Astrocyte of the spinal cord (primary cell): ENCODE data around the gene KLRD1.

Source experiments
- DNase-seq: peaks from one replicate; pipeline ENCODE4 v3.0.0; 2011; ENCODE audit warnings: low read depth, low spot score
- H3K4me3 ChIP-seq: 2 replicates; pipeline ENCODE4 v1.5.1; 2011; ENCODE audit warnings: low read depth, mild to moderate bottlenecking, low read length, moderate library complexity
- in situ Hi-C: cut with HindIII; loops from 2 replicates; pipeline ENCODE4 v1.10.0; 2017; ENCODE audit warnings: low sequenced_read_pairs
- TF ChIP-seq, protein P1 (sequence below): IDR thresholded peaks from 2 replicates; pipeline ENCODE4 v1.5.1; 2012; ENCODE audit warnings: low read depth, mild to moderate bottlenecking, low read length, inconsistent platforms

KLRD1 gene

DNA sequence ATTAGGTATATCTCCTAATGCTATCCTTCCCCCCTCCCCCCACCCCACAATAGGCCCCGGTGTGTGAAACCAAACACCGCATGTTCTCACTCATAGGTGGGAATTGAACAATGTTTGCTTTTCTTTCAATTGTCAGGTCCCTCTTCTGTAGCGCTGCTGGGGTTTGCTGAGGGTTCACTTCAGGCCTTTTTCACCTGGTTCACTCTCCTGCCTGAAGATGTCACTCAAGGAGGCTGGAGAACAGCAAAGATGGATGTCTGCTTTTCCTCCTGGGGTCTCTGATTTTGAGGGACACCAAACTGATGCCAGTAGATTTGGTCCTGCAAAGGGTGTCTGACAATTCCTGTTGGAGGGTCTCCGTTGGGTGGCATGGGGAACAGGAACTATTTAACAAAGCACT, 46.4 kb downstream of the KLRD1 start:
- in situ Hi-C loops = no loop called here
- DNase-seq = no peak
- TF ChIP-seq, protein P1, sequence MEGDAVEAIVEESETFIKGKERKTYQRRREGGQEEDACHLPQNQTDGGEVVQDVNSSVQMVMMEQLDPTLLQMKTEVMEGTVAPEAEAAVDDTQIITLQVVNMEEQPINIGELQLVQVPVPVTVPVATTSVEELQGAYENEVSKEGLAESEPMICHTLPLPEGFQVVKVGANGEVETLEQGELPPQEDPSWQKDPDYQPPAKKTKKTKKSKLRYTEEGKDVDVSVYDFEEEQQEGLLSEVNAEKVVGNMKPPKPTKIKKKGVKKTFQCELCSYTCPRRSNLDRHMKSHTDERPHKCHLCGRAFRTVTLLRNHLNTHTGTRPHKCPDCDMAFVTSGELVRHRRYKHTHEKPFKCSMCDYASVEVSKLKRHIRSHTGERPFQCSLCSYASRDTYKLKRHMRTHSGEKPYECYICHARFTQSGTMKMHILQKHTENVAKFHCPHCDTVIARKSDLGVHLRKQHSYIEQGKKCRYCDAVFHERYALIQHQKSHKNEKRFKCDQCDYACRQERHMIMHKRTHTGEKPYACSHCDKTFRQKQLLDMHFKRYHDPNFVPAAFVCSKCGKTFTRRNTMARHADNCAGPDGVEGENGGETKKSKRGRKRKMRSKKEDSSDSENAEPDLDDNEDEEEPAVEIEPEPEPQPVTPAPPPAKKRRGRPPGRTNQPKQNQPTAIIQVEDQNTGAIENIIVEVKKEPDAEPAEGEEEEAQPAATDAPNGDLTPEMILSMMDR = no peak
- H3K4me3 ChIP-seq = no peak overlapping the region

DNA sequence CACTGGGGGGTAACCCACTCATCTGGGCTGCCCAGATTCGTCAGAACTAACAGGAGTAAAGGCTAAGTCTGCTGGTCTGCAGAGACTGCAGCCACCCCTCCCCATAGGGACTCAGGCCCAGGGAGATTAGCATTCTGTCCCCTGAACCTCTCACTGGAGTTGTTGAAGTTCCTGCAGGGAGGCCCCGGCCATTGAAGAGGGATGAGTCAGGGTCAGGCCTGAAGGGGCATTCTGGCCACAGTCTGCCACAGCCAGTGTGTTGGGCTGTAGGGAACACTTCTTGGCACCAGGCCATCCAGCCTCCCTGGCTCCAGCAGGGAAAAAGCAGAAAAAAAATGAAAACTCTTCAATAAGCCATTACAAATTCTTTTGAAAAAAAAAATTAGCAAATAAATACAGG, 46.8 kb downstream of the KLRD1 start:
- in situ Hi-C loops = no loop called here
- DNase-seq = peak; percentile 55
- no peak overlapping the region for H3K4me3 ChIP-seq
- TF ChIP-seq, protein P1 = no peak

DNA sequence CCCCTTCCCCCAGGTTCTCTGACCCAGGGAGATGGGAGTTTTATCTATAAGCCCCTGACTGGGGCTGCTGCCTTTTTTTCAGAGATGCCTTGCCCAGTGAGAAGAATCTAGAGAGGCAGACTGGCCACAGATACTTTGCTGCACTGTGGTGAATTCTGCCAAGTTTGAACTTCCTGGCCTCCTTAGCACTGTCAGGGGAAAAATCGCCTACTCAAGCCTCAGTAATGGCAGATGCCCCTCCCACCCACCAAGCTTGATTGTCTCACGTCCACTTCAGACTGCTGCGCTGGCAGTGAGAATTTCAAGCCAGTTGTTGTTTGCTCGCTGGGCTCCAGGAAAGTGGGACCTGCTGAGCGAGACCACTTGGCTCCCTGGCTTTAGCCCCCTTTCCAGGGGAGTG, 50.5 kb downstream of the KLRD1 start:
- no peak overlapping the region for H3K4me3 ChIP-seq
- in situ Hi-C loops = no loop called here

DNA sequence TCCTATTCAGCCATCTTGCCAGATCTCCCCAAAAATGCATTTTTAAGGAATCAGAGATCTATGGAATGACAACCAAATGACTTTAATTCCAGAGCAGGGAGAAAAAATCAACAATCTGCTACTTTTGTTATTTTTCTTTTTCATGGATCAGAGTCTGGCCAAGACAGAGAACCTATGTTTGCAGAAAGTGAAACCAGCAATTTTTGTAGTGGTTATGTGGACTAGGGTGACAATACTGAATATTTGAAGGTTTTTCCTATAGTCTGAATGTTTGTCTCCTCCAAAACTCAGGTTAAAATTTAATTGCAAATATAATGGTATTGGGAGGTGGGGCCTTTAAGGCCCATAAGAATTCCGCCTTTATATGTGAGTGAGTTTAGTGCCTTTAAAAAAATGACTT, 51.3 kb downstream of the KLRD1 start:
- in situ Hi-C loops = no loop called here
- no peak for DNase-seq
- no peak overlapping the region for H3K4me3 ChIP-seq
- TF ChIP-seq, protein P1 = no peak

More for the DNA sequence above, 50.5 kb downstream of the KLRD1 start:
- DNase-seq = no peak
- TF ChIP-seq, protein P1 = no peak

DNA sequence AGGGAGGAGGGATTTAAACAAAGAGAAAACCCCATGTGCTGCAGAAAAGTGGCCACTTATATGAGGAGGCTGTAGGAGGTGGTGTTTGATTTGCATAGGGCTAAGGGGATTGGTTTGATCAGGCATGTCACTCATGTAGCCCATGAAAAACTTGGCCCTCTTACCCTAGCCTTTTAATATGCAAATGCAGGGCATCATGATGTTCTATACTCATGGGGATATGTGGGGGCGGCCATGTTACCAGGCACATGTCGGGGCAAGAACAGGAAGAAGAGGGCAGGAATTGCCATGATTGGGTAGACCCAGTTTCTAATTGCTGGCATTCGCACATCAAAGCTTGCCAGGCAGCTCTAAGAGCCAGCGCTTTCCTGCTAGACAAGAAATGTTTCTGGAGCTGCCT, 53.4 kb downstream of the KLRD1 start:
- TF ChIP-seq, protein P1 = no peak
- no peak for DNase-seq
- in situ Hi-C loops = no loop called here
- no peak overlapping the region for H3K4me3 ChIP-seq

DNA sequence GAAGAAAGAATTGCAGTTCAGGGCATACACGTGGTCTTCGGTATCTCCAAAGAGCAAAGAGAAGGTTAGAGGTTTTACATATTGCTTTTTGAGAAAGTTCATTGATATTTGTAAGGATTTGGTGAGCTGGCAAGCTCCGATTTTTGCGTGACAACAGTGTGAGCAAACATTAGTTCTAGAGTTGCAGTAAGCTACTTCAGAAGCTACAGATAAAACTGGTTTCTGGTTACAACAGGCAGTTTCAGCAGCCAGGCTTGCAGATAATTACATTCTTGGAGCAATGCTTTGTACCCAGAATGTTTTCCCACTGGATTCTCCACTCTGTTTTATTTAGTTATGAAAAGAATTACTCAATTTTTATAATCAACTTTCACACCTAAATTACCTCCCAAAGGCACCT, 54.0 kb downstream of the KLRD1 start:
- peak; percentile 61 for DNase-seq
- in situ Hi-C loops = no loop called here
- TF ChIP-seq, protein P1 = no peak
- H3K4me3 ChIP-seq = no peak overlapping the region

DNA sequence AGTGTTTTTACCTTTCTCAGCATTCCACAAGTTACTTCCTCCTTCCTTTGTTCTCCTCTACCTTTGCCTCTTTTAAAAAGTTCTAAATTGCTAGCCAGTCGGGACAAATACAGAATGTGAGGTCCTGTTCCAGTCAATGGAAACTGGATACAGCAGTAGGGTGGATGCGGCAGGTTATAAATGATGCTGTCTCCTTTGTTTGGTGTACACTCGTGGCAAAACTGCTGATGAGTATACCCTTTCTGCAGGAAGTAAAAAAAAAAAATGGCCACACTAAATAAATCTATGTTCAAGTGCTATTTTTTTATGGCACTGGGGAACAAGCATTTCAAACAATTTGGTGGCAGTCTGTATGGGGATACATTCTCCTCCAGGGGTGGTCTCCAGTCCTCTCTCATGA, 54.7 kb downstream of the KLRD1 start:
- in situ Hi-C loops = no loop called here
- no peak overlapping the region for H3K4me3 ChIP-seq
- TF ChIP-seq, protein P1 = no peak
- DNase-seq = no peak
